ENCODE measurements around the gene GATAD2B.
"Not testable (repeated sequence)": the region's sequence is repeated elsewhere in the genome, so short reads cannot be mapped to it uniquely, and the experiment has no call there.

The GATAD2B gene

DNA sequence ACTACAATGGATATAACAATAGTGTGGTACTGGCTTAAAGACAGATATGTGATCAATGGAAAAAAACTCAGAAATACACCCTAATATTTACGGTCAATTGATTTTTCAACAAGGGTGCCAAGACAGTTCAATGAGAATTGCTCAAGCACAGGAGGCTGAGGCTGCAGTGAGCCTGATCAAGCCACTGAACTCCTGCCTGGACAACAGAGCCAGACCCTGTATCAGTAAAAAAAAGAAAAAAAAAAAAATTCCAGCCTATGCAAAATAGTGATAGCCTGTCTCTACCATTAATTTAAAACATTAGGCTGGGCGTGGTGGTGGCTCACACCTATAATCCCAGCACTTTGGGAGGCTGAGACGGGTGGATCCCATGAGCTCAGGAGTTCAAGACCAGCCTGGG is 77.6 kb downstream of the GATAD2B start:
- DNase-seq (ENCODE audit: extremely low spot score, insufficient read length, low read depth): no peak
- no peak for FAIRE-seq

DNA sequence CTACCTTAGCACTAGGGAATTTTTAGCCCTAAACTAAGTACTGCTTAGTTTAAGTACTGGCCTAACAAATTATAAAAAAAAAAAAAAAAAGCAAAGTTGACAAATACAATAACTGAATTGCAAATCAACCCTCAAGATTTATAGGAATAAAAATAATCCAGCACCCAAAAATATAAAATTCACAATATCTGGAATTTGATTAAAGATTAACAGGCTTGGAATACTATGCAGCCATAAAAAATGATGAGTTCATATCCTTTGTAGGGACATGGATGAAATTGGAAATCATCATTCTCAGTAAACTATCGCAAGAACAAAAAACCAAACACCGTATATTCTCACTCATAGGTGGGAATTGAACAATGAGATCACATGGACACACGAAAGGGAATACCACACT is 78.4 kb downstream of the GATAD2B start:
- DNase-seq (ENCODE audit: extremely low spot score, insufficient read length, low read depth); FAIRE-seq: not testable (repeated sequence)

DNA sequence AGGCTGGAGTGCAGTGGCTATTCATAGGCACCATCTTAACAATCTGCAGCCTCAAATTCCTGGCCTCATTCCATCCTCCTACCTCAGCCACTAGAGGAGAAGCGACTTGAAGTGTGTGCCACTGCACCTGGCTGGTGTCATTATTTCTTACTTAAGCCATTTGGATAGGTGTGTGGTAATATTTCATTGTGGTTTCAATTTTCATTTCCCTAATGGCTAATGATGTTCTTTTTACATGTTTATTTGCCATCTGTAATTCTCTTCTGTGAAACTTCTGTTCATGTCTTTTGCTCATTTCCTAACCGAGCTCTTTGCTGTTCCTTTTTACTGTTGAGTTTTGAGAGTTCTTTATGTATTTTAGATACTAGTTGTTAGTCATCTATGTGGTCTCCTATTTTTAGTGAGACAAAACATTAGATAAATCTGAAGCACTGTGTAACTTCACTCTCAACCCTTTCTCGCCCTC is 80.7 kb downstream of the GATAD2B start:
- FAIRE-seq: peak; percentile 77
- DNase-seq (ENCODE audit: extremely low spot score, insufficient read length, low read depth): no peak

DNA sequence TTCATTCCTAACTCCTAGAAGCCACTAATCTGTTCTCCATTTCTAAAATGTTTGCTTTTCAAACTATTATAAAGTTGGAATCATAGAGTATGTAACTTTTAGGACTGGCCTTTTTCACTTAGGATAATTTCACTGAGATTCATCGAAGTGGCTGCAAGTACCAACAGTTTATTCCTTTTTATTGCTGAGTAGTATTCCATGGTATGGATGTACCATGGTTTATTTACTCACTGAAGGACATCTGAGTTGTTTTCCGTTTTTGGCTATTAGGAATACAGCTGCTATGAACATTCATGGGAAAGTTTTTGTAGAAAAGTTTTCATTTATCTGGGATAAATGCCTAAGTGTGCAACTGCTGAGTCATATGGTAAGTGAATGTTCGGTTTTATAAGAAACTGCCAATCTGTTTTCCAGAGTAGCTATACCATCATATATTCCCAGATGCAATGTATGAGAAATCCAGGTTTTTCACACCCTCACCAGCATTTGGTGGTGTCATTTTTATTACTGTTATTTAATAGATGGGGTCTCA is 81.2 kb downstream of the GATAD2B start:
- no peak for FAIRE-seq

DNA sequence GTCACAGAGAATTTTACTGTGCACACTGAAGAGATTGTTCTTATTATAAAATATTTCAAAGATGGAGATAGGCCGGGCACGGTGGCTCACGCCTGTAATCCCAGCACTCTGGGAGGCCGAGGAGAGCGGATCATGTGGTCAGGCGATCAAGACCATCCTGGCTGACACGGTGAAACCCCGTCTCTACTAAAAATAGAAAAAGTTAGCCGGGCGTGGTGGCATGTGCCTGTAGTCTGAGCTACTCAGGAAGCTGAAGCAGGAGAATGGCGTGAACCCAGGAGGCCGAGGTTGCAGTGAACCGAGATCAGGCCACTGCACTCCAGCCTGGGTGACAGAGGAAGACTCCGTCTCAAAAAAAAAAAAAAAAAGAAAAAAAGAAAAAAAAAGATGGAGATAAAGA is 82.0 kb downstream of the GATAD2B start:
- not testable (repeated sequence) for FAIRE-seq; DNase-seq (ENCODE audit: extremely low spot score, insufficient read length, low read depth)

More for the DNA sequence above, 81.2 kb downstream of the GATAD2B start:
- no peak for DNase-seq (ENCODE audit: extremely low spot score, insufficient read length, low read depth)

DNA sequence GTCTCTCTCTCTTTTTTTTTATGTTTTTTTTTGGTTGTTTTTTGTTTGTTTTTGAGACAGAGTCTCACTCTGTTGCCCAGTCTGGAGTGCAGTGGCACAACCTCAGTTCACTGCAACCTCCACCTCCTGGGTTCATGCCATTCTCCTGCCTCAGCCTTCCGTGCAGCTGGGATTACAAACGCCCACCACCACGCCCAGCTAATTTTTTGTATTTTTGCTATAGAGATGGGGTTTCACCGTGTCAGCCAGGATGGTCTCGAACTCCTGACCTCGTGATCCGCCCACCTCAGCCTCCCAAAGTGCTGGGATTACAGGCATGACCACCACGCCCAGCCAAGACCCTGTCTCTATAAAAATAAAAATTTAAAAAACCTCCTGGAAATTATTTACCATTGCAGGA is 88.8 kb downstream of the GATAD2B start:
- not testable (repeated sequence) for FAIRE-seq; DNase-seq (ENCODE audit: extremely low spot score, insufficient read length, low read depth)

DNA sequence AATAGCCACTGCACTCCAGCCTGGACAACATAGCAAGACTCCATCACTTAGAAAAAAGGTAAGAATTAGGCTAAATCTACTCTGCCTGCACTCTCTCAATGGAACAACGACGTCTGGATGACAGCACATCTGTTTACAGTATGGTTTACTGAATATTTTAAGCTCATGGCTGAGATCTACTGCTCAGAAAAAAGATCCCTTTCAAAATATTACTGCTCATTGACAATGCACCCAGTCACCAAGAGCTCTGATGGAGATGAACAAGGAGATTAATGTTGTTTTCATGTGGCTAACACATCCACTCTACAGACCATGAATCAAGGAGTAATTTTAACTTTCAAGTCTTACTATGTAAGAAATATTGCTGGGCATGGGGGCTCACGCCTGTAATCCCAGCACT is 89.6 kb downstream of the GATAD2B start:
- no peak for DNase-seq (ENCODE audit: extremely low spot score, insufficient read length, low read depth)
- FAIRE-seq: no peak

DNA sequence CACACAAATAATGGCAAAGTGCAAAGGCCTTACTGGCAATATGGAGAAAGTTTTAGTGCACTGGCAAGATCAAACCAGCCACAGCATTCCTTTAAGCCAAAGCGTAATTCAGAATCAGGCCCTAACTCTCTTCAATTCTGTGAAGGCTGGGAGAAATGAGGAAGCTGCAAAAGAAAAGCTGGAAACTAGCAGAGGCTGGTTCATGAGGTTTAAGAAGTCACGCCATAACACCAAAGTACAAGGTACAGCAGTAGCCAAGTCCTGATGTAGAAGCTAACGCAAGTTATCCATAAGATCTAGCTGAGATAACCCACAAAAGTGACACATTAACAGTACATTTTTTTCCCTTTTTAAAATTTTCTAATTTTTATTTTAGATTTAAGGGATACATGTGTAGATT is 90.5 kb downstream of the GATAD2B start:
- FAIRE-seq (no peak), DNase-seq (ENCODE audit: extremely low spot score, insufficient read length, low read depth) (no peak)

DNA sequence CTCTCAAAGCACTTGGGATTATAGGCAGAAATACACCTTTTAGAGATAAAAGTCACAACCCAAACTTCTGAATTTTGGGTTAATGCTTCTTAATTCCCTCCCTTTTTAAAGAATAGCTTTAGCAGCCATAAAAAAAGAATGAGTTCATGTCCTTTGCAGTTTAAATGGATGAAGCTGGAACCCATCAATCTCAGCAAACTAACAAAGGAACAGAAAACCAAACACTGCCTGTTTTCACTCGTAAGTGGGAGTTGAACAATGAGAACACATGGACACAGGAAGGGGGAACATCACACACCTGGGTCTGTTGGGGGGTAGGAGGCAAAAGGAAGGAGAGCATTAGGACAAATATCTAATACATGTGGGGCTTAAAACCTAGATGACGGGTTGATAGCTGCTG is 91.7 kb downstream of the GATAD2B start:
- DNase-seq (ENCODE audit: extremely low spot score, insufficient read length, low read depth) (no peak), FAIRE-seq (no peak)

DNA sequence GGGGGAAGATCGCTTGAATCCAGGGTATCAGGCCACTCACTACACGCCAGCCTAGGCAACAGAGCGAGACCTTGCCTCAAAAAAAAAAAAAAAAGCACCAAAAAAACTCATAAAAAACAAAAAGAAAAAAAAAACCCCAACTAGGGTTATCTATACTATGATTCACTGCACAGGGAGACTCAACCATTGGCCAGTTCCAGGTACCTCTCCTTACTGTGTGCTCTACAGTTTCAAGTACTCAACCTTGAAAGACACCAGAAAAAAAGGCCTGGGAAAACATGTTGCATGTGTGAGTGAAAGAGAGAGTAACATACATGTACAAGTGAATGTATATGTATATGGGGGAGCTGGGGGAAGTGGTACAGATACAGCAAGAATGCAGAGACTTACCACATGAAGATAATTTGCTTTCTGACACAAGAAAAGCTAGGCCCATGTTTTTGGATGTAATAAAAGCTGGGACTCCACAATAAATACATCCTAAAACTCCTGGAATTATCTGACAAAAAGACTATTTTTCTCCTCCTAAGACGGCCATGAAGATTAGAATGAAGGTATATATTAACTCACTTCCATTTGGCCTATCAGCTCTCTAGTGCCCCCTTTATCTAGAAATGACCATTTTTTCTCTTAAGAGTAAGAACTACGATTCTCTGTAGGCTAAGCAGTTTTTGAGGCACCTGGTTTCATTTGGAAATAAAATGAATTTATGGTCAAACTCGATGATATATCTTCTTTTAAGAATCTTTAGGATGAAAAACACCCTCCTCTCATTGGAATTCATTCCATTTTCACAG is 95.4 kb downstream of the GATAD2B start:
- no peak for FAIRE-seq
- no peak for DNase-seq (ENCODE audit: extremely low spot score, insufficient read length, low read depth)

DNA sequence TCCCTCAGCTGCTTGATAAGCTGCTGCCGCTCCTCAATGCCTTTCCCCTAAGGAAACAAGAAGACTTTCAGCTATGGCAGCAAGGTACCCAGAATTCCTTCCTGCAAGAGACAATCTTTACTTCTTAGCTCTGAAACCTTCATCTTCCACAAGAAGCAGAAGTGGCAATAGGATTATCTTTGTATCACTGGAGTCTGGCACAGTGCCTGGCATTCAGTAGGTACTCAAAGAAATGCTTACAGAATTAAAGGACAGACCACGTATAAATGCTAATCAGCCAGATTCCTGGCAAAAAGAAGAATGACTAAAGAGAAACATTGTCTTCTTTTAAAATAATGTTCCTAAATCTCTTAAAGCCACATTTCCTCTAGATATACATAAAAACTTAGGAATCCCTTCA is 103.9 kb downstream of the GATAD2B start:
- no peak for FAIRE-seq
- no peak for DNase-seq (ENCODE audit: extremely low spot score, insufficient read length, low read depth)

DNA sequence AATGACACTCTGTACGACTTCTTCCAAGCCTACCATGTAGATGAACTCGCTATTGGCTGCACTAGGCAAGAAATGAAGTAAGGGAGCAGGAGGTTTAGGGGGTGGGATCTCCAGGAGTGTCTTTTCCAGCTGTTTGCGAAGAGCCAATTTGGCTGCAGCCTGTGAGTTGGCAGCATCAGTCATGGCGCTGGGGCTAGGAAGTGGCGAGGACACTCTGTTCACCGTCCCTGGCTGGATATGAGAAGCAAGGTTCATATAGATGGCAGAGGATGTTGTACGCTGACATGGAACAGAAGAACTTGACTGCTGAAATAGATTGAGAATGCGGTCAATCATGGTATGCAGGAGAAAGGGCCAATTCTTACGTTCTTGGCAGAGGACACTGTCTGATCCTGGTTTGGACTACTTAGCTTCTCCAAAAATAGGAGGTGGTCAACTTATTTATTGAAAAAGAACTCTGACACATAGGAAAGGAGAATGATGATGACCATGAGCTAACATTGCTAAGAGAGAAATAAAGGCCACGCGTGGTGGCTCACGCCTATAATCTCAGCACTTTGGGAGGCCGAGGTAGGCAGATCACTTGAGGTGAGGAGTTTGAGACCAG is 106.4 kb downstream of the GATAD2B start:
- no peak for FAIRE-seq
- no peak for DNase-seq (ENCODE audit: extremely low spot score, insufficient read length, low read depth)

DNA sequence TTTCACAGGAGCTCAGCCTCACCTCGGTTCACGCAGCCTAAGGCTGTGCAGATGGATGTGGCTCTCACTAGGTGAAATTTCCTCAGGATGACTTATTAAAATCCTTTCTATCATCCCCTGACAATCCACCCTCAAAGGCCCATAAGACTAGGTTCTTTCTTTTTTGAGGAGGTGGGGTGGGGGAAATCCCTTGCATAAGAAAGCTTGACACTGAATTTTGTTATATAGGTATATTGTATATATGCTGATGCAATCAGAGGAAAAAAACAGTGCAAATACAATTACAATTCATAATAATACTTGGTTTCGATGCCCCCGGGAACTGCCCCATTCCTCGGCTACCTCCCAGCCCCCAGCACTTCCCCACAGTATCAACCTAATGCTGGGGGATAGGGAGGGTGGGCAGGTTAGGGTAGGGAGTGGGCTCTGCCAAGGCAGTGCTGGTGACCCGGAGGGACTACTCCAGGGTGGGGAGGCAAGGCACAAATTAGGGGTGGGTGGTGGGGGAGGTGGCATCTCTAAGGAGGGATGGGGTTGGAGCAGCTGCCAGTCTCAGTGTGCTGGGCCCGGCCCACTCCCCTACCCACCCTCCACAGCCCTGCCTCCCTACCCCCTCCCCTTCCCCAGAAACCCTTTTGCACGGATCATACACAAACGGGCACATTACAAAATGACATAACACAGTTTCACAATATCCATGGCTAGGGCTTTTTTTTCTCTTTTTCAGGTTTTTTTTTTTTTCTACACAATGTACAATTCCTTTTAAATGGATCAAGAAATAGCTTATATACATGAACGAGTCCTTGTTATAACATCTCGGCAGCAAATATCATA is 116.7 kb downstream of the GATAD2B start:
- DNase-seq (ENCODE audit: extremely low spot score, insufficient read length, low read depth) (no peak), FAIRE-seq (no peak)

DNA sequence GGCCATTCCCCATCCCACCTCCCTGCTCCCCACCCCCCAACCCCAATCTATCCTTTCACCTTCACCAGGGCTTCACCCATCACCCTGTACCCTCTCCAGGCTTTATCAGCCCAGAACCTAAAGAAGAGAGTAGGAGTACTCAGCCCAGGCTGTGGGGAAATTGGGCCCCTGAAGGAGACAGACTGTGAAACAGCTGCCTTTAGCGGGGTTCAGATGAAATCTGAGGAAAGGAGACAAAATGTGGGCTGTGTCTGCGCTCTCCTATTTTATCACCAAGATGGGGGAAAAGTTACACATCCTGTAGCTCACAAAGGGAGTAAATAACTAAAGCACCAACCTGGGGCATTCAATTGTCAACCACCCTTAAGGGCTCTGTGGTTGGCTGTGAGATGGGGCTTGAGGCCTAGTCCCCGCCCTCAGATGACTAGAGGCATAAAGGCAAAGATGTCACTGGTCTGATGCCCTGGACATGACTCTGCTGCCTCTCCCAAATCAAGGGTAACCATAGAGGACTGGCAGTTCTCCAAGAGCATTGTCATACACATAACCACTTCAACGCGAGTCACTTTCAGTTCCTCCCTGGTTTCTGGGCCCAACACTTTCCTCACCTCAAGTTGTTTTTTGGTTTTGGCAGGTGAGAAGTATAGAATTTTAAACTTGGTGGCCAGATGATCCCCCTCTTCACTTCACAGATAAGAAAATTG is 117.6 kb downstream of the GATAD2B start:
- DNase-seq (ENCODE audit: extremely low spot score, insufficient read length, low read depth) (peak; percentile 88), FAIRE-seq (peak; percentile 99)

DNA sequence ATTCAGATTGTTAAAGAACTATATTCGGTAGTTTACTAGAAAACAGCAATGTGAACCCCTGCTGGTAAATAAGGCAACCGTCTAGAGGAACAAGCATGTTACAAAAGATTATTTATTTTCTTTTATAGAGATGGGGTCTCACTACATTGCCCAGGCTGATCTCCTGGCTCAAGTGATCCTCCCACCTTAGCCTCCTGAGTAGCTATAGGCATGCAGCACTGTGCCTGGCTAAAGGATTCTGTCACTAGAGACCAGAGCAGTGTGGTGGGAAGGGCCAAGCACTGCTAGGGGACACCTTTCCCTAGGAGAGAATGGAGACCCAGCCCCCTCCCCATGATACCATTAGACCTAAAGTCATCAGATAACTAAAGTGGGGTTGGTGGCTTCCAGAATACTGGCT is 118.7 kb downstream of the GATAD2B start:
- DNase-seq (ENCODE audit: extremely low spot score, insufficient read length, low read depth): no peak
- FAIRE-seq: no peak

DNA sequence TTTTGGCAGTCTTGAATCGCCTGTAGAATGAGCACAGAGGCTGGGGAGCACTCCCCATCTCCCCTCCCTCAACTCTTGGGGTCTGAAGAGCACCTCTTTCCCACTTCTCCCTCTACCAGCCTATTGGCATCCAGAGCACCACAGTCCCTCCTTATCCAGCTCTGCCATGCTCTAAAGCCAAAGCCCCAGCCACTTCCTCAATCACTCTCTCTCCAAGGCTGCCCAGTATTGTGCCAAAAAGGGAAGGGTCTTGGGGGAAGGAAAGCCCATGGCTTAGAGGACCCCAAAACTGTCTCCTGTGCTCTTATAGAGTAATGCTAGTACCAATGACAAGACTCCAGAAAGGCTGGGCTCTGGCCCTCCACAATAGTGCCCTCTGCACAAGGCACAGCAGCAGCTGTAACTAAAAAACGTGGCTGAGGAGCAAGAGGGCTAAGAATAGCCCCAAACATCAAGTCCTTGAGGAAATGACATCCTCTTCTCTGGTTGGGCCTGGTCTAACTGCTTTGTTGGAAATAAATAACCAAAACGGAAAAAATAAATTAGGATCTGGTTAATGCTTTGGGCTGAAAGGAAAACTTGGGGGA is 119.2 kb downstream of the GATAD2B start:
- DNase-seq (ENCODE audit: extremely low spot score, insufficient read length, low read depth) (no peak), FAIRE-seq (no peak)

DNA sequence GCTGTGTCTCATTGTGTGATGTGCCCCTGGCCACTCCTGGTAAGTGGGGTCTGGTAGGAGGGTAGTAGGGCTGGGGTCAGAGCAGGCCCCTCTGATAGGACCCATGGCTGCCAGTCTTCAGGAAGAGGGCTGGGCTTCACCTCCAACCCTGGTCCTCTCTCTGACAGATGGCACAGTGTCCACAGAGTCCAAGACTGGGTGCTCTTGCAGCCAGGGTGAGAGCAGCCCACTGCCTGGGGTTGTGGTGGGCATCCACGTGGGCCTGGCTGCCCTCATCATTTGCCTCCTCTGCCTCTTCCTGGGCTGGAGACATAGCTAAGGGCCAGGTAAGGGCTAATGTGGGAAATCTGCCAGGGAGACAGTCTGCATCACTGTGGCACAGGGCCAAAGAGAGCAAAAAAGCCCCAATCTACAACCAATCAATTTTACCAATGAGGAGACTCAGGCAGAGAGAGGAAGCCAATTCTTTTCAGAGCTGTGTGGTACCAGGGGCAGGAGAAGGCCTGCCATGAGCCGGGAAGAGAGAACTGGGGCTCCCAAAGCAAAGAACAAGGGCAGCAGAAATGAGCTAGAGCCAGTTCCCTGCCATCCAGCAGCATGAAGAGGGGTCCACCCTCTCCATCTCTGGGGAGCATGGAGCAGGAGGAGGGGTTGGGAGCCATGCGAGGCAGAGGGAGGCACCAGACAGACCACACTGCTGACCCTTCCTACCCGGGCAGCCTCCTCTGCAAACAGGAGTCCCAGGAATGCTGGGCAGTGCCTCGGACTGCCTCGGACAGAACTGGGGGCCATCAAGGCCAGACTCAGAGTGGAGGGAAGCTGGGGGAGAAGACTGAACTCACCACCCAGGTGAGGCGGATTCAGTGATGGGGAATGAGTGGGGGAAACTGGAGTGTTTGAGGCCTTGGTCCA is 120.7 kb downstream of the GATAD2B start:
- no peak for DNase-seq (ENCODE audit: extremely low spot score, insufficient read length, low read depth)
- FAIRE-seq: no peak

DNA sequence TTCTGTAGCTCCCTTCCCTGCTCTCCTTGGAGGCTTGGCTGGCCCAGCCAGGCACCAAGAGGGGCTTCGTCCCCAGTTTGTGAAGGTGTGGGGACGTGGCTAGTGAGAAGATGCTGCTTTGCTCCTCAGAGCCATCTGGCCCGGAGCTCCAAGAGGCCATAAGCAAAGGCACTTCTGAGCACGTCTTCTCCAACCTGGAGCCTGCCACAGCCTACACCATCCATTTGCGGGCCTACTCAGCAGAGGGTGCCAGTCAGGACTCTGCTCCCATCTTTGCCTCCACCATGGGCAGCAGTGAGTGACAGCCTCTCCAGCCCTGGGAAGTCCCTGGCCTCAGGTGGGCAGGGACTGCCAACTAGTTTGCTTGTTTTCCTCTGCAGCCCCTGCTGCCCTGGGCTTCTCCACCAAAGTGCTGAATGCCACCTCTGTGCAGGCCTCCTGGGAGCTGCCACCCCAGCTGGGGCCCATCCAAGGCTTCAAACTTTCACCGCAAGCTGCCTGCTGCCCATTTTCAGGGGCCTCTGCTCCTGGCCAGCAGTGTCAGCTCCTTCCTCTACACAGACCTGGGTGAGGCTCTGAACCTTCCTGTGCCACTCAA is 121.6 kb downstream of the GATAD2B start:
- DNase-seq (ENCODE audit: extremely low spot score, insufficient read length, low read depth): no peak
- no peak for FAIRE-seq

All from GM18507 (cell line).